GM19455 (cell line): ENCODE measurements around the gene C13orf46.
A peak's percentile ranks its signal among the peaks of the same experiment; 100 is the strongest.

Experiments
- ATAC-seq: cut with Tn5 transposase; IDR thresholded peaks from one replicate; pipeline ENCODE4 v1.9.1; 2021; ENCODE audit not compliant: unreplicated experiment

Gene C13orf46

GRCh38 chr13:113958373-113958772 lies 15.5 kb downstream of the C13orf46 start:
- no peak for ATAC-seq

- ATAC-seq = no peak
These were observed 17.3 kb downstream of the C13orf46 start for GRCh38 chr13:113956571-113956970.

- ATAC-seq = no peak
These were observed 18.2 kb downstream of the C13orf46 start for GRCh38 chr13:113955691-113956090.

GRCh38 chr13:113955235-113955634 lies 18.6 kb downstream of the C13orf46 start:
- no peak for ATAC-seq

GRCh38 chr13:113954046-113954835 lies 19.6 kb downstream of the C13orf46 start:
- ATAC-seq = no peak

GRCh38 chr13:113953561-113953960 lies 20.3 kb downstream of the C13orf46 start:
- ATAC-seq = no peak

GRCh38 chr13:113952983-113953520 lies 20.8 kb downstream of the C13orf46 start:
- no peak for ATAC-seq

GRCh38 chr13:113952151-113952982 lies 21.5 kb downstream of the C13orf46 start:
- ATAC-seq = no peak

- peak; percentile 81 for ATAC-seq
These were observed 22.5 kb downstream of the C13orf46 start for GRCh38 chr13:113951246-113951999.

GRCh38 chr13:113950451-113951245 lies 23.2 kb downstream of the C13orf46 start:
- ATAC-seq = no peak

- no peak for ATAC-seq
These were observed 24.3 kb downstream of the C13orf46 start for GRCh38 chr13:113949546-113949945.

- no peak for ATAC-seq
These were observed 25.7 kb downstream of the C13orf46 start for GRCh38 chr13:113948034-113948742.

GRCh38 chr13:113947311-113948033 lies 26.4 kb downstream of the C13orf46 start:
- ATAC-seq = no peak

- ATAC-seq = no peak
These were observed 27.3 kb downstream of the C13orf46 start for GRCh38 chr13:113946409-113947181.

- no peak for ATAC-seq
These were observed 27.9 kb downstream of the C13orf46 start for GRCh38 chr13:113945857-113946408.

- ATAC-seq = no peak
These were observed 29.9 kb downstream of the C13orf46 start for GRCh38 chr13:113943821-113944565.

- ATAC-seq = no peak
These were observed 31.2 kb downstream of the C13orf46 start for GRCh38 chr13:113942591-113943103.
